ENCODE data around the gene STXBP6. TPM values are rescaled to one million over a fixed set of nuclear protein-coding genes. Genes with fewer than 3 reads are reported as not detected.
A peak's percentile ranks its signal among the peaks of the same experiment; 100 is the strongest.

The STXBP6 gene
- total and polyA plus RNA-seq, 7 donors = 7.1 to 32.8 (median 14.3) TPM

GRCh38 chr14:24976602-24977001, 73.3 kb downstream of the STXBP6 start:
- Histone ChIP-seq H3K4me3 (no peak overlapping the region), H3K36me3 (no peaks in the 10 kb centered on the region), H3K4me1 (peaks cover 0 to 28% (median 25%) of the 10 kb centered on the region in 4 donors), H3K27ac (no peak overlapping the region), H3K27me3 (no peaks in the 10 kb centered on the region), H3K9me3 (no peaks in the 10 kb centered on the region)
- no peak for TF ChIP-seq POLR2A (IDR thresholded peaks at IDR 0.05)
- TF ChIP-seq POLR2AphosphoS5 (IDR thresholded peaks at IDR 0.05) = no peak
- TF ChIP-seq EP300 (IDR thresholded peaks at IDR 0.05) = no peak
- no peak for TF ChIP-seq CTCF (IDR thresholded peaks at IDR 0.05)
- intact Hi-C loops (cut with DNase I) = no loop called here
- DNase-seq = no peak
- WGBS, 2 donors = 93 to 97% methylated on average over 3 of the region's 3 CpGs

- Histone ChIP-seq H3K9me3 (no peaks in the 10 kb centered on the region), H3K4me1 (peaks cover 0 to 38% (median 33%) of the 10 kb centered on the region in 4 donors), H3K27ac (peak overlapping the region in 1 of 4 donors; percentile 66), H3K4me3 (no peak overlapping the region), H3K27me3 (no peaks in the 10 kb centered on the region), H3K36me3 (no peaks in the 10 kb centered on the region)
- TF ChIP-seq CTCF (IDR thresholded peaks at IDR 0.05) (no peak), POLR2A (IDR thresholded peaks at IDR 0.05) (no peak)
- 85 to 92% methylated on average over 2 of the region's 2 CpGs for WGBS, 2 donors
- intact Hi-C loops (cut with DNase I) = no loop called here
- DNase-seq = no peak
Observed at GRCh38 chr14:24975393-24975792, 74.6 kb downstream of the STXBP6 start.

- peak overlapping the region in 3 of 4 donors; percentile 33 to 66 (median 39) for H3K27ac ChIP-seq
- intact Hi-C loops (cut with DNase I) = no loop called here
- H3K9me3 ChIP-seq = no peaks in the 10 kb centered on the region
- peaks cover 0 to 38% (median 33%) of the 10 kb centered on the region in 4 donors for H3K4me1 ChIP-seq
- TF ChIP-seq POLR2A (IDR thresholded peaks at IDR 0.05) = no peak
- TF ChIP-seq POLR2AphosphoS5 (IDR thresholded peaks at IDR 0.05) = no peak
- no peak for TF ChIP-seq EP300 (IDR thresholded peaks at IDR 0.05)
- no peak for TF ChIP-seq CTCF (IDR thresholded peaks at IDR 0.05)
- H3K27me3 ChIP-seq = no peaks in the 10 kb centered on the region
- H3K4me3 ChIP-seq = no peak overlapping the region
- 90 to 91% methylated on average over 2 of the region's 2 CpGs for WGBS, 2 donors
- no peaks in the 10 kb centered on the region for H3K36me3 ChIP-seq
- no peak for DNase-seq
Observed at GRCh38 chr14:24974591-24975374, 75.2 kb downstream of the STXBP6 start.

- 92 to 97% methylated on average over 3 of the region's 3 CpGs for WGBS, 2 donors
- Histone ChIP-seq H3K36me3 (no peaks in the 10 kb centered on the region), H3K27me3 (no peaks in the 10 kb centered on the region), H3K9me3 (no peaks in the 10 kb centered on the region), H3K4me3 (no peak overlapping the region), H3K4me1 (peaks cover 0 to 38% (median 33%) of the 10 kb centered on the region in 4 donors), H3K27ac (no peak overlapping the region)
- TF ChIP-seq CTCF (IDR thresholded peaks at IDR 0.05) (no peak), POLR2A (IDR thresholded peaks at IDR 0.05) (no peak), POLR2AphosphoS5 (IDR thresholded peaks at IDR 0.05) (no peak), EP300 (IDR thresholded peaks at IDR 0.05) (no peak)
- no peak for DNase-seq
- intact Hi-C loops (cut with DNase I) = no loop called here
Observed at GRCh38 chr14:24972844-24973243, 77.1 kb downstream of the STXBP6 start.
